Panc1 (cell line): Measurements from ENCODE around the gene ARHGAP23. TPM values are rescaled to one million over a fixed set of nuclear protein-coding genes. Genes with fewer than 3 reads are reported as not detected.

Experiments used
- ATAC-seq: fragments of 200-7000 bp; cut with Tn5 transposase; 2 replicates; pipeline ENCODE4 v1.9.1; 2020; ENCODE audit warnings: mild to moderate bottlenecking, moderate library complexity
- BruUV-seq: library from RNA; stranded (reverse); fragments of 400-500 nt; replicated peaks from 2 replicates; lab custom pipeline; 2021; lab: Mats Ljungman, UMichigan
- CTCF ChIA-PET: fragments of 300-600 bp; sonication (Branson Sonifier 250); formaldehyde crosslinking; loops from one replicate; lab custom pipeline; 2022; ENCODE audit warnings: antibody characterized with exemption; lab: Charles Lee
- POLR2A ChIA-PET: fragments of 300-600 bp; sonication (Branson Sonifier 250); formaldehyde crosslinking; loops from one replicate; lab custom pipeline; 2022; ENCODE audit warnings: antibody characterized with exemption; lab: Charles Lee
- DNase-seq: peaks from one replicate; pipeline ENCODE4 v3.0.0-alpha.2; 2010; ENCODE audit warnings: low read depth, low spot score
- H3K27ac ChIP-seq: 2 replicates; pipeline ENCODE4 v1.5.1; 2011; ENCODE audit warnings: mild to moderate bottlenecking, low read length, inconsistent platforms
- H3K27me3 ChIP-seq: fragments of 200-500 bp; sonication (Bioruptor generic); 2 replicates; pipeline ENCODE4 v1.6.0; 2014; ENCODE audit warnings: low read length, inconsistent platforms; ENCODE audit not compliant: control insufficient read depth, insufficient read depth
- H3K36me3 ChIP-seq: fragments of 200-500 bp; sonication (Bioruptor generic); 2 replicates; pipeline ENCODE4 v1.5.1; 2014; ENCODE audit warnings: inconsistent platforms, mild to moderate bottlenecking, low read length, moderate library complexity; ENCODE audit not compliant: control insufficient read depth, insufficient read depth
- H3K4me1 ChIP-seq: 2 replicates; pipeline ENCODE4 v1.5.1; 2011; ENCODE audit warnings: inconsistent platforms, mild to moderate bottlenecking, low read length, moderate library complexity; ENCODE audit not compliant: control insufficient read depth, insufficient read depth
- H3K4me3 ChIP-seq, 2 experiments: 2 replicates each; pipeline ENCODE4 v1.5.1; 2011 to 2012; ENCODE audit warnings: low read depth in 2 of 2, low read length in 2 of 2, mild to moderate bottlenecking in 2 of 2, inconsistent platforms in 1 of 2, moderate library complexity in 1 of 2
- H3K9me3 ChIP-seq: fragments of 200-500 bp; sonication (Bioruptor generic); 2 replicates; pipeline ENCODE4 v1.5.1; 2014; ENCODE audit warnings: low read depth, mild to moderate bottlenecking, inconsistent platforms, low read length, moderate library complexity; ENCODE audit not compliant: control insufficient read depth, insufficient read depth
- CTCF ChIP-seq: fragments of 450-650 bp; IDR thresholded peaks from 2 replicates; pipeline ENCODE4 v1.5.1; 2017; ENCODE audit warnings: mild to moderate bottlenecking
- POLR2AphosphoS5 ChIP-seq: IDR thresholded peaks from 2 replicates; pipeline ENCODE4 v1.6.1; 2012; ENCODE audit warnings: mild to moderate bottlenecking, low read depth, low read length, moderate library complexity
- REST ChIP-seq, 2 experiments: IDR thresholded peaks; 2 replicates each; pipeline ENCODE4 v1.6.1; 2011 to 2012; ENCODE audit warnings: low read depth in 2 of 2, control low read depth in 1 of 2, low read length in 1 of 2, mild to moderate bottlenecking in 1 of 2, moderate library complexity in 1 of 2; ENCODE audit not compliant: insufficient read depth in 1 of 2
- SIN3A ChIP-seq: IDR thresholded peaks from 2 replicates; pipeline ENCODE4 v1.6.1; 2012; ENCODE audit warnings: low read depth, mild to moderate bottlenecking, low read length, moderate library complexity, borderline replicate concordance; ENCODE audit not compliant: insufficient read depth
- TCF7L2 ChIP-seq: IDR thresholded peaks from 2 replicates; pipeline ENCODE4 v1.6.1; 2011; ENCODE audit warnings: mild to moderate bottlenecking, low read depth, low read length, inconsistent platforms
- in situ Hi-C: cut with HindIII; loops from 2 replicates; pipeline ENCODE4 v1.10.0; 2016; ENCODE audit warnings: low sequenced_read_pairs, low pct_unique_long_range_greater_than_20kb
- intact Hi-C: fragments of 100-400 bp; cut with micrococcal nuclease; formaldehyde crosslinking; loops from one replicate; pipeline ENCODE4 v1.10.0; 2022; ENCODE audit not compliant: unreplicated experiment
- total RNA-seq: library from RNA; stranded (reverse); gene quantifications from one replicate; pipeline ENCODE4 v1.2.1, GENCODE V29; 2021; ENCODE audit not compliant: unreplicated experiment

ARHGAP23 gene
- total RNA-seq, 1 experiment from 2014 or later, result 33.0 TPM

- H3K9me3 ChIP-seq, result no peaks in the 10 kb centered on the region
- no peaks in the 10 kb centered on the region for H3K27me3 ChIP-seq
- H3K4me1 ChIP-seq, result no peaks in the 10 kb centered on the region
- H3K36me3 ChIP-seq, result no peaks in the 10 kb centered on the region
- TF ChIP-seq POLR2AphosphoS5 (no peak), SIN3A (no peak), TCF7L2 (no peak), REST (IDR thresholded peaks at IDR 0.05; ENCODE audit: insufficient read depth in 1 of 2, low read depth in 2 of 2, low read length in 1 of 2) (no peak), CTCF (no peak)
- H3K27ac ChIP-seq, result no peak overlapping the region
- intact Hi-C loops, result no loop called here
- ChIA-PET POLR2A (no interaction called here), CTCF (interaction anchor here (0.6 kb wide), 1 partner anchor 58 kb away, joined by 3 read pairs; no protein-coding TSS in a partner anchor)
- DNase-seq, result no peak
- BruUV-seq, result no TSS peak
- in situ Hi-C loops, result no loop called here
- H3K4me3 ChIP-seq, result no peak overlapping the region
- ATAC-seq, result no peak
These were observed 22.6 kb upstream of the ARHGAP23 start for GRCh38 chr17:38405654-38406053.

GRCh38 chr17:38410201-38410600 is 18.1 kb upstream of the ARHGAP23 start:
- Histone ChIP-seq H3K4me1 (no peaks in the 10 kb centered on the region; the same call in 1 of the 2 replicates), H3K27ac (no peak overlapping the region), H3K36me3 (no peaks in the 10 kb centered on the region), H3K4me3 (no peak overlapping the region), H3K9me3 (no peaks in the 10 kb centered on the region), H3K27me3 (no peaks in the 10 kb centered on the region)
- in situ Hi-C loops (no loop called here), intact Hi-C loops (no loop called here)
- DNase-seq (no peak), ATAC-seq (no peak)
- ChIA-PET POLR2A (no interaction called here), CTCF (no interaction called here)
- BruUV-seq, result no TSS peak
- no peak for TF ChIP-seq CTCF
- TF ChIP-seq POLR2AphosphoS5, result no peak
- TF ChIP-seq REST (IDR thresholded peaks at IDR 0.05; ENCODE audit: insufficient read depth in 1 of 2, low read depth in 2 of 2, low read length in 1 of 2), result no peak
- no peak for TF ChIP-seq SIN3A
- TF ChIP-seq TCF7L2, result no peak
